GM15510 (cell line): ENCODE results near the gene ATXN2.

Experiments used
- POLR2A ChIP-seq: IDR thresholded peaks from 3 replicates; pipeline ENCODE4 v1.6.1; 2011; ENCODE audit warnings: borderline replicate concordance; ENCODE audit not compliant: insufficient read length; ENCODE audit errors: extremely low read depth

ATXN2 gene

GRCh38 chr12:111414711-111415252, 184.3 kb downstream of the ATXN2 start:
- no peak for TF ChIP-seq POLR2A

- no peak for TF ChIP-seq POLR2A
These were observed 185.6 kb downstream of the ATXN2 start for GRCh38 chr12:111413442-111414086.

- TF ChIP-seq POLR2A = no peak
These were observed 186.2 kb downstream of the ATXN2 start for GRCh38 chr12:111412830-111413441.

GRCh38 chr12:111412007-111412829, 186.9 kb downstream of the ATXN2 start:
- TF ChIP-seq POLR2A = no peak

GRCh38 chr12:111411185-111411764, 187.8 kb downstream of the ATXN2 start:
- TF ChIP-seq POLR2A = no peak

- no peak for TF ChIP-seq POLR2A
These were observed 188.5 kb downstream of the ATXN2 start for GRCh38 chr12:111410431-111411184.

- no peak for TF ChIP-seq POLR2A
These were observed 189.2 kb downstream of the ATXN2 start for GRCh38 chr12:111409780-111410430.

GRCh38 chr12:111409403-111409779, 189.7 kb downstream of the ATXN2 start:
- peak; percentile 14 for TF ChIP-seq POLR2A

- TF ChIP-seq POLR2A = no peak
These were observed 190.3 kb downstream of the ATXN2 start for GRCh38 chr12:111408686-111409402.

GRCh38 chr12:111408116-111408440, 191.0 kb downstream of the ATXN2 start:
- no peak for TF ChIP-seq POLR2A

- peak; percentile 11 for TF ChIP-seq POLR2A
These were observed 191.6 kb downstream of the ATXN2 start for GRCh38 chr12:111407377-111408115.

- no peak for TF ChIP-seq POLR2A
These were observed 192.4 kb downstream of the ATXN2 start for GRCh38 chr12:111406474-111407376.
